Fibroblast of skin of abdomen (primary cell): ENCODE results near the gene UPF2.
"Not testable (repeated sequence)": the region's sequence is repeated elsewhere in the genome, so short reads cannot be mapped to it uniquely, and the experiment has no call there.

ENCODE experiments used
- DNase-seq: peaks from one replicate; pipeline ENCODE4 v3.0.0-alpha.2; 2013

The UPF2 gene

DNA sequence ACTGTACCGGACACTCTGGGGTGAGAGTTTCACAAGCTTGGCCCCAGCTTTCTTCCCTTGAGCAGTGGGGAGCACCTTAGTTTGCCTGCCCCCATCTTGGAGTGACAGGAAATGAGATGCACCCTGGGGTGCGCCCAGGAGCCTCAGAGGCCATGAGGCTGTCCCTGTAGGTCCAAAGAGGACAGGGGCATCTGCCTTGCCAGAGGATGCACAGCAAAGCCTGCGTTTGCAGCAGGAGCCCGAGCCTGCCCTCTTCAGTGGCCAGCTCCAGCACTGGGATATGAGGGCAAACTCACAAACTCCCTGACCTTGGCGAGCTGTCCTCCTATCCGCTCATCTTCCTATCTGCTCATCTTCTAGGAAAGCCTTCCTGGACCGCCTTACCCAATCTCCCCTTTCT lies 140.0 kb downstream of the UPF2 start:
- no peak for DNase-seq

GRCh38 chr10:11901833-11902475 lies 140.7 kb downstream of the UPF2 start:
- no peak for DNase-seq

DNA sequence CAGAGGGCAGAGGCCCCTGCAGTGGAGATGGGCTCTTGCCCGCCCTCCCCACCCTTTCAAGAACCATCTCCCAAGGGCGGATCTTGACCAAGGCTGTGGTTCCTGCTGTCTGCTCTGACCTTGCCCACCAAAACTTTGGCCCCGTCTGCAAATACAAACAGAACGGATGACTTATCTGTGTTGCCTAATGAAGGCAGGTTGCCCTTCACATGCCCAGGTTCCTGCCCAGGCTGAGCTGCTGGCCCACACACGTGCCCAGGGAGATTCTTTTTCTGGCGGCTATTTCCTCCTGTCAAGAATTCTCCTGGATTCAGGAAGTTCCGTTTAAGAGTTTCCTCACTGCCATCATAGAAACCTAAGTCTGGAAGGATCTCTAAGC lies 141.2 kb downstream of the UPF2 start:
- no peak for DNase-seq

DNA sequence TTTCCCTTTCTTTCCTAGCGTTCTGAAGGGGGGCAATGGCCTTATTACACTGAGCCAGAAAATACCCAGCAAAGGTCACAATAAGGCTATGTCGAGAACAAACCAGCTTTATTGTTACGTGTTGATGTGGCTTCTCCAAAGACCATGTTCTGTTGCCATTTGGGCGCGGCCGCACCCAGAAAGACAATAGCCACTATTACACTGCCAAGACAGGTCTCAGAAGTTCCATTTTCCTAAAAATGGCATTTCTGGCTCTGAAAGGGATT lies 141.6 kb downstream of the UPF2 start:
- no peak for DNase-seq

GRCh38 chr10:11899067-11899876 lies 143.3 kb downstream of the UPF2 start:
- no peak for DNase-seq

DNA sequence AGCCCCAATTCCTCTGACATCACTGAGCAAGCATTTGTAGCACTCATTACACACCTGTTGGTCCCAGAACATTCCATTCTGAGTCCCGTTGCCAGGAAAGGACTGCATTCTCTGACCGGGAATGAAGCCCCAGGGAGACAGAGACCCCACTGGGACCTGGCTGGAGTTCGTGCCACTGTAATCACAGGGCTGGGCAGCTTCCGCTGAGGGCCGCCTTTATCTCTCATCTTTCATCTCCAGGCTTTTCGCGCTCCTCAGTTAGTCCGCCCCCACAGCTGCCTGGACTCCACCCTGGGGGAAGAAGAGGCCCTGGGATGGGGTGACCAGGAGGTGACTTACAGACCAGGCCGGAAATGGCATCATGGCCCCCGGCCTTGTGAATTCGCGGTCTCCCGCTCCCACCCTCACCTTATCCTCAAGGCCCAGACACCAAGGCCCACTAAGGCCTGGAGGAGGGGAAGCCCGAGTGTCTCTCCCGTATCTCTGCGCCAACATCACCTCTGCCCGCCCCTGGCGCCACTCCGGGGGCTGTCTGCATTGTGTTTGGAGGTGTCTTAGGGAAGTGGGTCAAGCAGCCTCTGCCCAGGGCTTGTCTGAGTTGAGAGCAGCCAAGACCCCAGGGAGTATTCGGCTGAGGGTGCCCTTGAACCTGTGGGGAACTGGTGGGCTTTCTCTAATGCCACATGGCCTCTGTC lies 144.1 kb downstream of the UPF2 start:
- no peak for DNase-seq

DNA sequence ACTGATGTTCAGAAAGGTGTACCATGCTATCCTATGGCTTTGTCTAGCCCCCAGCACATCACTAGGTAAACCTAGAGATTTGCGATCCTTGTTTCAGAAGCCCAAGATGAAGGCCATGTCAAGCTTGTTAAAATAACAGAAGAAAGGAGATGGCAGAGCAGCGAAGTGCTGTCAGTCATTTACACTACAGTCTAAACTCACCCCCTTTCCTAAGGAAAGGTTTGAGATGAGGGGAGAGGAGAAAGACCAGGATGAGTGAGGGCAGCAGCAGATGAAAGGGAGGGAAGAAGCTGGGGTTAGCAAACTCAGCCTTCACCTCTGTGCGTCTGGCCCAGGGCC lies 144.6 kb downstream of the UPF2 start:
- DNase-seq, result no peak

- DNase-seq, result no peak
These were observed 145.9 kb downstream of the UPF2 start for GRCh38 chr10:11896549-11897200.

GRCh38 chr10:11895598-11895997 lies 147.0 kb downstream of the UPF2 start:
- no peak for DNase-seq

GRCh38 chr10:11895108-11895466 lies 147.5 kb downstream of the UPF2 start:
- DNase-seq, result no peak

DNA sequence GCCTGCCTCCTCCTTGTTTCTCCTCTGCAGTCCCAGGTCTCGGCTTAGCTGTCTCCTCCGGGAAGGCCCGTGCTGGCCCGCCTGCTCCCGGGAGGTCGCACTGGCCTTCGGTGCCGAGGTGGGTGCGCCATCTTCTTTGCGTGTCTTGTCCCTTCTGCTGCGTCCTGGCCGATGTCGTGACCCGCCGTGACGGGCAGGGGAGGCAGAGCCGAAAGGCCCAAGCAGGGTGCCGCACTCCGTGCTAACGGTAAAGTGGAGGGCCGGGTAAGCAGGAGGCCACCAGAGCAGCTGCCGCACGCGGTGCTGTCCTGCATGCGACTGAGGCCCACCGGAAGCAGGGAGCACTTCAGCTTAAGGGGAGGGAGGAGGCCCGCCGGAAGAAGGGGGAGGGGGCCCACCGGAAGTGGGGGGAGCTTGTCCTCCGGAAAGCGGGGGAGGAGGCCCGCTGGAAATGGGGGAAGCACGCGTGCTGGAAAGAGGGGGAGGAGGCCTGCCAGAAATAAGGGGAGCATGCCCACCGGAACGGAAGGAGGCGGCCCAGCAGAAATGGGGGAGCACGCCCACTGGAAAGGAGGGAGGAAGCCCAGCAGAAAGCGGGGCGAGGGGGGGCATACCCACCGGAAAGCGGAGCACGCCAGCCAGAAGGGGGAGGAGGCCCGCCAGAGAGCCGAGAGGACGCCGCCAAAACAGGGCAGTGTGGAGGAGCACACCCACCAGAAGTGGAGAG lies 148.1 kb downstream of the UPF2 start:
- no peak for DNase-seq

DNA sequence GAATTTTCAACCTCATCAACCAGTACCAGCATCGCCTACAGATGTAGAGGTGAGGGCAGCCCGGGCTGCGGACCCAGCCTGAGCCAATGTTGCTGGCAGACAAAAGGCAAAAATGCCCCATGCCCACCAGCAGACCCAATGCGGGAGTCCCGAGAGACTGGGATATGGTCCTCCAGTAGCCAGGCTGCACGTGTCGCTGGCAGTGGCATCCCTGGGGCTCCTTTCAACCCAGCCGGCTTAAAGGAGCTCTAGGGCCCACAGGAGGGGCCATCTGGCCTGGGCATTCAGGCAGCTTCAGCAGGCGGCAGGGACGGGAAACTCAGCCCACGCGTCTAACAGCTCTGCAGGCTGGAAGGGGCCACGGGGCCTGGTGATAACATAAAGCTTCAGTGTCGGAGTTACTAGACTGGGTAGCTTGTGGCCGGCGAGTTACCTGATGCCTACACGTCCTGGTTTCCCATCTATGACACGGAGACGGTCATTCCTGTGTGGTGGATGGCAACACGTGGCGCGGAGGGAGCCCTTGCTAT lies 148.8 kb downstream of the UPF2 start:
- DNase-seq, result no peak

- no peak for DNase-seq
These were observed 150.7 kb downstream of the UPF2 start for GRCh38 chr10:11891776-11892486.

DNA sequence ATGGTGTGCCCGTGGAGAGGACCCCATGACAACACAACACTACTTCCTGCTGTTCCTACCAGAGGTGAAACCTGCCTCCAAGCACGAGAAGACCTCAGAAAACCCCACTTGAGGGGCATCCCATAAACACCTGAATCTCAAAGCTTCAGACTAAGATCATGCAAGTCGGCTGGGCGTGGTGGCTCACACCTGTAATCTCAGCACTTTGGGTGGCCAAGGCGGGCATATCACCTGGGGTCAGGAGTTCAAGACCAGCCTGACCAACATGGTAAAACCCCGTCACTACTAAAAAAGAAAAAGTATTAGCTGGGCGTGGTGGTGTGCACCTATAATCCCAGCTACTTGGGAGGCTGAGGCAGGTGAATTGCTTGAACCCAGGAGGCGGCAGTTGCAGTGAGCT lies 153.3 kb downstream of the UPF2 start:
- not testable (repeated sequence) for DNase-seq

DNA sequence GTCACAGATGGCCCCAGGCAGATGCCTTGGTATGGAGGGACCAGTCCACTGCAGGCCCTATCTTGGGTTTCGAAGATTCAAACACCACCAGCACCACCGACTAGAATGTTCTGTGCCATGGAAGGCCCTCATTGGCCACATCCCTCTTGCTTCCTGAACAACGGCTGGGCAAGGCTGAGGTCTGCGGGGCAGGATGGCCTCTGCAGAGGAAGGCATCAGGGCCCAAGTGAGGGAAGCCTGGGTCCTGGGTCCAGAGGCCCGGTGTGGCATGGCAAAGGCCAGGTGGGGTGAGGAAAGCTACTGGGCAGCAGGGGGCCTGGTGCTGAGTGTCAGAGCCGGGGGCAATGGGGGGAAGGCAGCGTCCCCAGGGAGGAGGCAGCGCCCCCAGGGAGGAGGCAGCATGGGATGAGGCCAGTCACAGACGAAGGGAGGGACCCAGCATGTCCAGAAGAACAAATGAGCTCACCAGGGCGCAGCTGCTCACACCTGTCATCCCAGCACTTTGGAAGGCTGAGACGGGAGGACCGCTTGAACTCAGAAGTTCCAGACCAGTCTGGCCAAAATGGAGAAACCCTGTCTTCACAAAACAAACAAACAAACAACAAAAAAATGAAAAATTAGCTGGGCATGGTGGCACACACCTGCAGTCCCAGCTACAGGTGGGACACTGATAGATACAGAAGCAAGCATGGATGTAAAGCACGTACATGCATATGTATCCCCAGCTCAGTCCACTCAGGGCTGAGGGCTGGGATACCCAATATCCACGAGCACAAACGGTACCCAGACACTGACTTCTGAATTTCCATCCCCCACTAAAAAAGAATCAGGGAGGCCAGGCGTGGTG lies 155.0 kb downstream of the UPF2 start:
- no peak for DNase-seq

GRCh38 chr10:11886851-11887250 lies 155.8 kb downstream of the UPF2 start:
- no peak for DNase-seq

DNA sequence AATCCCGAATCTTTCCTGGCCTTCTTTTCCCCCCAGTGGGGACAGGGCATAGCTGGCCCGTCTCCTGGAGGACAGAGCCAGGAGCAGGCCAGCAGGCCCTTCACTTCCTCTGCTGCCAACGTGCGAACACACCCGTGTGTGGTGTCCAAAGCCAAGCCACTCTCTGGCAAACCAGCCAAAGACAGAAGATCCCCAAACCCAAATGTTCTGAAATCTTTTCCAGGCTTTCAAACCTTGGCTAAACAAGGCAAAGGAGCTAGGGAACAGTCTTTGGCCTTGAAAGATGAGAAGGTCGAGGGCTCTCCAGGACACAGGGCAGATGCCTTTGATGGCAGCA lies 156.5 kb downstream of the UPF2 start:
- no peak for DNase-seq

GRCh38 chr10:11885437-11886137 lies 157.0 kb downstream of the UPF2 start:
- no peak for DNase-seq

GRCh38 chr10:11884706-11885423 lies 157.7 kb downstream of the UPF2 start:
- DNase-seq, result no peak
